K562 (cell line): ENCODE measurements around the gene BTBD2. TPM values are rescaled to one million over a fixed set of nuclear protein-coding genes. Genes with fewer than 3 reads are reported as not detected.

Source experiments
- BRF1 ChIP-seq: IDR thresholded peaks from 3 replicates; pipeline ENCODE4 v1.6.1; 2011; ENCODE audit warnings: borderline replicate concordance, mild to moderate bottlenecking; ENCODE audit not compliant: insufficient read length; ENCODE audit errors: extremely low read depth
- CBX3 ChIP-seq, 2 experiments: IDR thresholded peaks; 1 replicate in 1 of 2; 2 replicates in 1 of 2; pipeline ENCODE4 v1.6.1; 2012; ENCODE audit warnings: inconsistent platforms in 2 of 2, low read length in 2 of 2, borderline replicate concordance in 1 of 2, control low read depth in 1 of 2
- HINFP ChIP-seq: fragments of 450-650 bp; conservative IDR thresholded peaks from 2 replicates; pipeline ENCODE4 v1.6.1; 2016; ENCODE audit warnings: missing genetic modification characterization, low read depth, mild to moderate bottlenecking, control low read depth, missing compliant biosample characterization
- HNRNPH1 ChIP-seq: fragments of 200-400 bp; formaldehyde crosslinking; optimal IDR thresholded peaks from 2 replicates; pipeline ENCODE3; 2017; ENCODE audit warnings: low read depth, mild to moderate bottlenecking, low read length, moderate library complexity
- MAX ChIP-seq: sonication (generic); formaldehyde crosslinking; IDR thresholded peaks from 2 replicates; pipeline ENCODE4 v1.9.0; 2022; ENCODE audit warnings: mild to moderate bottlenecking, missing genetic modification reagents
- NCOA6 ChIP-seq: fragments of 450-650 bp; IDR thresholded peaks from 2 replicates; pipeline ENCODE4 v1.6.1; 2017; ENCODE audit warnings: mild to moderate bottlenecking
- PHF20 ChIP-seq: fragments of 450-650 bp; IDR thresholded peaks from 2 replicates; pipeline ENCODE4 v1.6.1; 2018; ENCODE audit not compliant: partially characterized antibody
- SLC30A9 ChIP-seq: fragments of 250-450 bp; sonication (Bioruptor Pico); IDR thresholded peaks from 2 replicates; pipeline ENCODE4 v1.8.0; 2022; ENCODE audit warnings: mild to moderate bottlenecking, moderate library complexity
- ZHX1 ChIP-seq: fragments of 150-350 bp; conservative IDR thresholded peaks from 2 replicates; pipeline ENCODE4 v1.6.1; 2014; ENCODE audit warnings: low read length
- ZNF239 ChIP-seq: fragments of 250-450 bp; sonication (Bioruptor Pico); IDR thresholded peaks from 2 replicates; pipeline ENCODE4 v1.4.0; 2020; ENCODE audit warnings: mild to moderate bottlenecking
- ZNF318 ChIP-seq, 2 experiments: fragments of 450-650 bp; IDR thresholded peaks; 2 replicates each; pipeline ENCODE4 v1.6.1; 2016; ENCODE audit warnings: mild to moderate bottlenecking in 2 of 2, borderline replicate concordance in 1 of 2, low read depth in 1 of 2, moderate library complexity in 1 of 2
- ZNF347 ChIP-seq: fragments of 450-650 bp; formaldehyde crosslinking; IDR thresholded peaks from 2 replicates; pipeline ENCODE4 v1.4.0; 2020; ENCODE audit warnings: low read depth, mild to moderate bottlenecking, moderate library complexity
- ZNF384 ChIP-seq: IDR thresholded peaks from 2 replicates; pipeline ENCODE4 v1.6.1; 2012; ENCODE audit warnings: low read depth, low read length, improper control_type of control experiment
- ZNF561 ChIP-seq: fragments of 450-650 bp; formaldehyde crosslinking; conservative IDR thresholded peaks from 2 replicates; pipeline ENCODE4 v1.4.0; 2020; ENCODE audit warnings: mild to moderate bottlenecking, moderate library complexity
- polyA plus RNA-seq, 8 experiments: library from polyadenylated mRNA; depleted of rRNA in 4 of 8; stranded (reverse) in 5 of 8; unstranded in 3 of 8; fragments of >200 nt; fragmentation: Nextera tagmentation in 2 of 8; fragmentation: Illumina TruSeq in 1 of 8; extraction: Ambion mirVana in 2 of 8; extraction: Trizol in 1 of 8; gene quantifications; 2 replicates each; pipeline versions ENCODE4 v1.2.1 to v1.2.3, GENCODE V29; 2011 to 2014; ENCODE audit warnings: inconsistent platforms in 1 of 8, missing spikeins in 1 of 8
- total RNA-seq, 7 experiments: library from RNA; depleted of rRNA in 6 of 7; stranded (reverse); fragments of >200 nt in 6 of 7; fragmentation: Illumina TruSeq in 2 of 7; extraction: Trizol in 2 of 7; gene quantifications; 2 replicates each; pipeline versions ENCODE4 v1.2.1 to v1.2.3, GENCODE V29; 2011 to 2021; ENCODE audit warnings: low replicate concordance in 1 of 7

BTBD2 gene
- total and polyA plus RNA-seq, 9 of the 15 experiments (the other 6 are each of a cell fraction or from before 2014, with no cell fraction given): 0.10 to 15.6 (median 6.9) TPM

GRCh38 chr19:2050991-2051772 lies 35.7 kb upstream of the BTBD2 start, which contains the start of gene MKNK2 (continued):
- TF ChIP-seq ZNF318 (IDR thresholded peaks at IDR 0.05; ENCODE audit: borderline replicate concordance in 1 of 2, low read depth in 1 of 2): no peak
- TF ChIP-seq ZNF239: no peak
- no peak for TF ChIP-seq SLC30A9 (CRISPR knock-in tag)
- TF ChIP-seq NCOA6: no peak
- TF ChIP-seq HINFP (tag): 0 out of 2 replicates have a peak, but pooled peaks have one; percentile 27
- TF ChIP-seq CBX3 (IDR thresholded peaks at IDR 0.05; ENCODE audit: borderline replicate concordance in 1 of 2, low read length in 2 of 2): peak in 1 of 2 experiments; percentile 58; a peak in 1 of 3 replicates
- no peak for TF ChIP-seq ZNF561 (CRISPR knock-in tag)
- peak; percentile 64 for TF ChIP-seq MAX (CRISPR knock-in tag)
- TF ChIP-seq HNRNPH1: no peak
- TF ChIP-seq PHF20: peak; percentile 86
- no peak for TF ChIP-seq BRF1
- no peak for TF ChIP-seq ZNF384
- TF ChIP-seq ZNF347: no peak
- TF ChIP-seq ZHX1: 0 out of 2 replicates have a peak, but pooled peaks have one; percentile 44
